Suprapubic skin (tissue), 4 donors: ENCODE measurements around the gene MAGEH1. TPM values are rescaled to one million over a fixed set of nuclear protein-coding genes. Genes with fewer than 3 reads are reported as not detected.
A peak's percentile ranks its signal among the peaks of the same experiment; 100 is the strongest.

Experiments
- DNase-seq, 2 donors: peaks; one replicate each; pipeline ENCODE4 v3.0.0-alpha.2; 2019; ENCODE audit warnings: low spot score in 2 of 2
- H3K27ac ChIP-seq: fragments of 200-600 bp; sonication (generic); one replicate; pipeline ENCODE4 v1.5.1; 2019
- H3K27me3 ChIP-seq: fragments of 200-600 bp; sonication (generic); one replicate; pipeline ENCODE4 v1.5.1; 2019
- H3K36me3 ChIP-seq: fragments of 200-600 bp; sonication (generic); one replicate; pipeline ENCODE4 v1.5.1; 2019
- H3K4me1 ChIP-seq: fragments of 200-600 bp; sonication (generic); one replicate; pipeline ENCODE4 v1.5.1; 2019
- H3K4me3 ChIP-seq: fragments of 200-600 bp; sonication (generic); one replicate; pipeline ENCODE4 v1.5.1; 2019; ENCODE audit warnings: mild to moderate bottlenecking
- H3K9me3 ChIP-seq: fragments of 200-600 bp; sonication (generic); one replicate; pipeline ENCODE4 v1.5.1; 2019
- CTCF ChIP-seq, 2 donors: fragments of 200-600 bp in 1 of 2; fragments of 450-650 bp in 1 of 2; sonication (generic) in 1 of 2; IDR thresholded peaks; one replicate each; pipeline ENCODE4 v1.5.1; 2016 to 2019; ENCODE audit warnings: antibody characterized with exemption in 2 of 2, mild to moderate bottlenecking in 1 of 2, moderate library complexity in 1 of 2
- EP300 ChIP-seq: sonication (generic); formaldehyde crosslinking; IDR thresholded peaks from one replicate; pipeline ENCODE4 v1.6.1; 2017; ENCODE audit warnings: antibody characterized with exemption
- POLR2A ChIP-seq, 2 donors: fragments of 450-650 bp; IDR thresholded peaks; one replicate each; pipeline ENCODE4 v1.6.1; 2017; ENCODE audit warnings: antibody characterized with exemption in 2 of 2, mild to moderate bottlenecking in 2 of 2, moderate library complexity in 2 of 2
- POLR2AphosphoS5 ChIP-seq, 3 donors: sonication (generic); formaldehyde crosslinking; IDR thresholded peaks; one replicate each; pipeline ENCODE4 v1.6.1; 2017; ENCODE audit warnings: antibody characterized with exemption in 3 of 3
- WGBS: methylation state at CpG from one replicate; pipeline ENCODE4 v1.1.5; 2018; 5-methylcytosine and 5-hydroxymethylcytosine counted together
- total RNA-seq, 4 donors: library from RNA; depleted of rRNA; stranded (reverse); fragments of >200 nt; gene quantifications; one replicate each; pipeline ENCODE4 v1.1.0, GENCODE V29; 2016

The MAGEH1 gene
- total RNA-seq, 4 donors from 2014 or later: 6.4 to 13.8 (median 10.1) TPM

- no peak for TF ChIP-seq POLR2A (IDR thresholded peaks at IDR 0.05)
- TF ChIP-seq POLR2AphosphoS5 (IDR thresholded peaks at IDR 0.05): no peak
- TF ChIP-seq EP300: no peak
- TF ChIP-seq CTCF (IDR thresholded peaks at IDR 0.05): no peak
- H3K27me3 ChIP-seq: no peaks in the 10 kb centered on the region
- no peaks in the 10 kb centered on the region for H3K36me3 ChIP-seq
- peaks cover 10% of the 10 kb centered on the region for H3K4me1 ChIP-seq
- no peak for DNase-seq
- no peak overlapping the region for H3K27ac ChIP-seq
- H3K4me3 ChIP-seq: no peak overlapping the region
- no peaks in the 10 kb centered on the region for H3K9me3 ChIP-seq
Measured at GRCh38 chrX:55484948-55485347, 33.0 kb downstream of the MAGEH1 start.

- Histone ChIP-seq H3K27ac (no peak overlapping the region), H3K4me3 (no peak overlapping the region), H3K36me3 (no peaks in the 10 kb centered on the region), H3K9me3 (no peaks in the 10 kb centered on the region), H3K27me3 (no peaks in the 10 kb centered on the region), H3K4me1 (peaks cover 14% of the 10 kb centered on the region)
- TF ChIP-seq POLR2AphosphoS5 (IDR thresholded peaks at IDR 0.05) (no peak), CTCF (IDR thresholded peaks at IDR 0.05) (no peak), POLR2A (IDR thresholded peaks at IDR 0.05) (no peak), EP300 (no peak)
- 66% methylated on average over 3 of the region's 3 CpGs for WGBS
- no peak for DNase-seq
Measured at GRCh38 chrX:55486736-55487135, 34.8 kb downstream of the MAGEH1 start.

- no peak for DNase-seq
- TF ChIP-seq EP300 (no peak), POLR2A (IDR thresholded peaks at IDR 0.05) (no peak), CTCF (IDR thresholded peaks at IDR 0.05) (no peak), POLR2AphosphoS5 (IDR thresholded peaks at IDR 0.05) (no peak)
- peaks cover 14% of the 10 kb centered on the region for H3K4me1 ChIP-seq
- no peaks in the 10 kb centered on the region for H3K36me3 ChIP-seq
- no peaks in the 10 kb centered on the region for H3K27me3 ChIP-seq
- no peak overlapping the region for H3K27ac ChIP-seq
- H3K9me3 ChIP-seq: no peaks in the 10 kb centered on the region
- 84% methylated on average over 2 of the region's 2 CpGs for WGBS
- H3K4me3 ChIP-seq: no peak overlapping the region
Measured at GRCh38 chrX:55487143-55487542, 35.2 kb downstream of the MAGEH1 start.

- Histone ChIP-seq H3K4me1 (peaks cover 14% of the 10 kb centered on the region), H3K4me3 (peak overlapping the region; percentile 69), H3K27ac (peak overlapping the region; percentile 89), H3K27me3 (no peaks in the 10 kb centered on the region), H3K9me3 (no peaks in the 10 kb centered on the region), H3K36me3 (no peaks in the 10 kb centered on the region)
- no peak for DNase-seq
- TF ChIP-seq POLR2A (IDR thresholded peaks at IDR 0.05) (no peak), CTCF (IDR thresholded peaks at IDR 0.05) (no peak), POLR2AphosphoS5 (IDR thresholded peaks at IDR 0.05) (no peak), EP300 (no peak)
- 30% methylated on average over 20 of the region's 23 CpGs for WGBS
Measured at GRCh38 chrX:55488006-55488592, 36.2 kb downstream of the MAGEH1 start.

GRCh38 chrX:55488593-55489313 is 36.8 kb downstream of the MAGEH1 start:
- WGBS: 31% methylated on average over 50 of the region's 54 CpGs
- H3K27me3 ChIP-seq: no peaks in the 10 kb centered on the region
- no peaks in the 10 kb centered on the region for H3K36me3 ChIP-seq
- TF ChIP-seq POLR2AphosphoS5 (IDR thresholded peaks at IDR 0.05): no peak
- no peak for TF ChIP-seq CTCF (IDR thresholded peaks at IDR 0.05)
- TF ChIP-seq EP300: no peak
- no peak for TF ChIP-seq POLR2A (IDR thresholded peaks at IDR 0.05)
- no peaks in the 10 kb centered on the region for H3K9me3 ChIP-seq
- peak overlapping the region; percentile 89 for H3K27ac ChIP-seq
- H3K4me1 ChIP-seq: peaks cover 14% of the 10 kb centered on the region
- H3K4me3 ChIP-seq: peak overlapping the region; percentile 69
- peak; percentile 72 to 80 for DNase-seq
